ENCODE data around the gene HIPK4.

DNA sequence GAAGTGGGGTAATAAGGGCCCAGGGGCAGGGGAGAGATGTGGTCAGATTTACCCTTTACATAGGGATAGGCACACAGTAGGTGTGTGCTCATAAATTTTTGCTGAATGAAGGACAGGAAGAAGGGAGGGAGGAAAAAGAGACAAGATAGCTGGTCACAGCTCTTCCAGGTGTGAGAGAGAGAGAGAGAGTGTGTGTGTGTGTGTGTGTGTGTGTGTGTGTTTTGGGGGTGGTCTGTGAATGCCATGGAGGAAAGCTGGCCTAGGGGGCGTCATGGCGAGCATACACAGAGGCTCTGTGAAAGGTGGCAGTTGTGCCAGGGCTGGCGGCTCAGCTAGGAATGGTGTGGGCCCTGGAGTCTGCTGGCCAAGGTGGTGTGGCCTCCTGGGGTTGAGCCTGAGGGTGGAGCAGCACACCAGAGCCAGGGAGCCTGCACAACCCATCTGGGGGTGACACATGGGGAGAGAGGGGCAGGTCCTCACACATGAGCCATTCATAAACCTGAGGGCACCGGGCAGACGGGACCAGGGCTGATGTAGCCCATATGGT is 29.2 kb upstream of the HIPK4 start:
- TF ChIP-seq, protein P1, sequence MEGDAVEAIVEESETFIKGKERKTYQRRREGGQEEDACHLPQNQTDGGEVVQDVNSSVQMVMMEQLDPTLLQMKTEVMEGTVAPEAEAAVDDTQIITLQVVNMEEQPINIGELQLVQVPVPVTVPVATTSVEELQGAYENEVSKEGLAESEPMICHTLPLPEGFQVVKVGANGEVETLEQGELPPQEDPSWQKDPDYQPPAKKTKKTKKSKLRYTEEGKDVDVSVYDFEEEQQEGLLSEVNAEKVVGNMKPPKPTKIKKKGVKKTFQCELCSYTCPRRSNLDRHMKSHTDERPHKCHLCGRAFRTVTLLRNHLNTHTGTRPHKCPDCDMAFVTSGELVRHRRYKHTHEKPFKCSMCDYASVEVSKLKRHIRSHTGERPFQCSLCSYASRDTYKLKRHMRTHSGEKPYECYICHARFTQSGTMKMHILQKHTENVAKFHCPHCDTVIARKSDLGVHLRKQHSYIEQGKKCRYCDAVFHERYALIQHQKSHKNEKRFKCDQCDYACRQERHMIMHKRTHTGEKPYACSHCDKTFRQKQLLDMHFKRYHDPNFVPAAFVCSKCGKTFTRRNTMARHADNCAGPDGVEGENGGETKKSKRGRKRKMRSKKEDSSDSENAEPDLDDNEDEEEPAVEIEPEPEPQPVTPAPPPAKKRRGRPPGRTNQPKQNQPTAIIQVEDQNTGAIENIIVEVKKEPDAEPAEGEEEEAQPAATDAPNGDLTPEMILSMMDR (IDR thresholded peaks at IDR 0.05; ENCODE audit: insufficient read depth, low read depth, low read length): no peak
- no peak for TF ChIP-seq EZH2 (IDR thresholded peaks at IDR 0.05; ENCODE audit: insufficient read depth, low read length)
